A549 (cell line): Measurements from ENCODE around the gene COL16A1. TPM values are rescaled to one million over a fixed set of nuclear protein-coding genes. Genes with fewer than 3 reads are reported as not detected.
A peak's percentile ranks its signal among the peaks of the same experiment; 100 is the strongest.

ENCODE experiments used
- ATAC-seq, 2 experiments: fragments of 200-7000 bp in 1 of 2; fragments of >200 bp in 1 of 2; cut with Nextera tagmentation in 1 of 2; cut with Tn5 transposase in 1 of 2; 3 replicates each; pipeline versions ENCODE4 v1.8.0 to v1.9.1; 2018 to 2020; ENCODE audit warnings: mild to moderate bottlenecking in 1 of 2, moderate library complexity in 1 of 2
- CTCF ChIA-PET: fragments of 300-600 bp; sonication (Branson Sonifier 250); formaldehyde crosslinking; extraction: SDS; loops from one replicate; lab custom pipeline; 2021; ENCODE audit warnings: antibody characterized with exemption, inconsistent platforms; lab: Yijun Ruan, JAX
- POLR2A ChIA-PET: fragments of 350-600 bp; formaldehyde crosslinking; extraction: SDS; loops from one replicate; lab custom pipeline; 2021; ENCODE audit warnings: antibody characterized with exemption, inconsistent platforms; lab: Yijun Ruan, JAX
- DNase-seq, 2 experiments: peaks; one replicate each; pipeline versions ENCODE4 v3.0.0 to v3.0.0-alpha.2; 2011 to 2016; ENCODE audit warnings: low read depth in 1 of 2, low spot score in 1 of 2
- FAIRE-seq: peaks from 2 replicates; lab custom pipeline; 2011; peaks lifted over from hg19 to GRCh38; lab: Jason Lieb, UNC
- H3K27ac ChIP-seq, 2 experiments: fragments of >200 bp; sonication (Bioruptor Twin); formaldehyde crosslinking; 3 replicates each; pipeline ENCODE4 v1.5.1; 2016 to 2017
- H3K4me1 ChIP-seq: fragments of >200 bp; sonication (Bioruptor Twin); formaldehyde crosslinking; 3 replicates; pipeline ENCODE4 v1.6.1; 2016
- H3K4me2 ChIP-seq: fragments of >200 bp; sonication (Bioruptor Twin); formaldehyde crosslinking; 3 replicates; pipeline ENCODE4 v1.6.1; 2016
- H3K4me3 ChIP-seq: fragments of >200 bp; sonication (Bioruptor Twin); formaldehyde crosslinking; 3 replicates; pipeline ENCODE4 v1.5.1; 2016
- H3K9me3 ChIP-seq: fragments of >200 bp; sonication (Bioruptor Twin); formaldehyde crosslinking; 3 replicates; pipeline ENCODE4 v1.6.1; 2016
- CEBPB ChIP-seq, 2 experiments: fragments of >200 bp in 1 of 2; sonication (Bioruptor Twin) in 1 of 2; formaldehyde crosslinking in 1 of 2; IDR thresholded peaks; 2 replicates each; pipeline ENCODE4 v1.6.1; 2012 to 2016
- CHD2 ChIP-seq: fragments of 150-350 bp; IDR thresholded peaks from 2 replicates; pipeline ENCODE4 v1.6.1; 2014; ENCODE audit warnings: low read length; ENCODE audit not compliant: partially characterized antibody
- E2F6 ChIP-seq: IDR thresholded peaks from 2 replicates; pipeline ENCODE4 v1.6.1; 2012; ENCODE audit warnings: low read depth, borderline replicate concordance
- FOSB ChIP-seq: fragments of 250-450 bp; sonication (Bioruptor Pico); IDR thresholded peaks from 2 replicates; pipeline ENCODE4 v1.5.0; 2020; ENCODE audit warnings: mild to moderate bottlenecking, moderate library complexity
- FOXS1 ChIP-seq: fragments of 250-450 bp; sonication (Bioruptor Pico); IDR thresholded peaks from 2 replicates; pipeline ENCODE4 v1.5.0; 2020; ENCODE audit warnings: mild to moderate bottlenecking, moderate library complexity
- GATA3 ChIP-seq: IDR thresholded peaks from 2 replicates; pipeline ENCODE4 v1.6.1; 2012; ENCODE audit warnings: borderline replicate concordance
- HDAC2 ChIP-seq: fragments of 200-600 bp; sonication (generic); IDR thresholded peaks from 2 replicates; pipeline ENCODE4 v1.6.1; 2016
- HEYL ChIP-seq: fragments of 250-450 bp; sonication (Bioruptor Pico); IDR thresholded peaks from 2 replicates; pipeline ENCODE4 v1.8.0; 2021; ENCODE audit warnings: mild to moderate bottlenecking, moderate library complexity
- HOXA7 ChIP-seq: fragments of 250-450 bp; sonication (Bioruptor Pico); IDR thresholded peaks from 2 replicates; pipeline ENCODE4 v1.5.0; 2020; ENCODE audit warnings: mild to moderate bottlenecking, moderate library complexity
- HOXB13 ChIP-seq: fragments of 250-450 bp; sonication (Bioruptor Pico); IDR thresholded peaks from 2 replicates; pipeline ENCODE4 v1.5.0; 2020; ENCODE audit warnings: low read depth, mild to moderate bottlenecking, moderate library complexity
- MAFK ChIP-seq: fragments of 450-650 bp; IDR thresholded peaks from 2 replicates; pipeline ENCODE4 v1.6.1; 2014; ENCODE audit not compliant: partially characterized antibody
- MYC ChIP-seq: IDR thresholded peaks from 2 replicates; pipeline ENCODE4 v1.6.1; 2012; ENCODE audit warnings: mild to moderate bottlenecking, inconsistent platforms, low read length, improper control_type of control experiment, borderline replicate concordance
- PBX3 ChIP-seq: IDR thresholded peaks from 2 replicates; pipeline ENCODE4 v1.6.1; 2012
- POLR2A ChIP-seq: IDR thresholded peaks from 2 replicates; pipeline ENCODE4 v1.6.1; 2012; ENCODE audit warnings: mild to moderate bottlenecking, low read length
- POLR2AphosphoS2 ChIP-seq: conservative IDR thresholded peaks from 2 replicates; pipeline ENCODE4 v1.6.1; 2012; ENCODE audit warnings: low read length, improper control_type of control experiment, inconsistent platforms
- RARB ChIP-seq: fragments of 250-450 bp; sonication (Bioruptor Pico); IDR thresholded peaks from 2 replicates; pipeline ENCODE4 v1.8.0; 2021; ENCODE audit warnings: mild to moderate bottlenecking, moderate library complexity
- RFX5 ChIP-seq: fragments of 450-650 bp; IDR thresholded peaks from 2 replicates; pipeline ENCODE4 v1.7.1; 2014; ENCODE audit warnings: antibody characterized with exemption, mild to moderate bottlenecking, moderate library complexity
- TFCP2L1 ChIP-seq: fragments of 250-450 bp; sonication (Bioruptor Pico); IDR thresholded peaks from 2 replicates; pipeline ENCODE4 v1.5.0; 2021; ENCODE audit warnings: mild to moderate bottlenecking
- ZC3H11A ChIP-seq: fragments of 450-650 bp; IDR thresholded peaks from 2 replicates; pipeline ENCODE4 v1.6.1; 2014; ENCODE audit warnings: antibody characterized with exemption, mild to moderate bottlenecking
- WGBS: methylation state at CpG from one replicate; pipeline ENCODE4 v1.1.6; 2017; ENCODE audit errors: missing lambda C conversion rate; 5-methylcytosine and 5-hydroxymethylcytosine counted together
- polyA plus RNA-seq, 4 experiments: library from polyadenylated mRNA; depleted of rRNA in 3 of 4; stranded (reverse); fragments of >200 nt; fragmentation: RNase III in 1 of 4; extraction: RNeasy Plus Mini Kit Qiagen cat#74134 plus additional on column Dnase treatment in 1 of 4; gene quantifications; 2 replicates in 3 of 4; 3 replicates in 1 of 4; pipeline ENCODE4 v1.2.3, GENCODE V29; 2011 to 2017
- TF ChIP-seq, protein P1 (sequence below): fragments of >200 bp; sonication (Bioruptor Twin); formaldehyde crosslinking; IDR thresholded peaks from 3 replicates; pipeline ENCODE4 v1.6.1; 2016
- TF ChIP-seq, protein P2 (sequence below): fragments of 200-600 bp; sonication (generic); IDR thresholded peaks from 2 replicates; pipeline ENCODE4 v1.6.1; 2016; ENCODE audit warnings: antibody characterized with exemption, mild to moderate bottlenecking, moderate library complexity
- TF ChIP-seq, protein P3 (sequence below): fragments of >200 bp; sonication (Bioruptor Twin); formaldehyde crosslinking; IDR thresholded peaks from 2 replicates; pipeline ENCODE4 v1.6.1; 2016
- TF ChIP-seq, protein P4 (sequence below): fragments of 150-350 bp; IDR thresholded peaks from 2 replicates; pipeline ENCODE4 v1.6.1; 2014; ENCODE audit warnings: low read depth, mild to moderate bottlenecking, low read length

COL16A1 gene
- polyA plus RNA-seq, 2 of the 4 experiments (the other 2 are of a cell fraction): 1.4 to 8.1 TPM

- TF ChIP-seq FOSB (CRISPR knock-in tag) (no peak), POLR2A (no peak), POLR2AphosphoS2 (no peak), ZC3H11A (no peak), CHD2 (no peak), HEYL (CRISPR knock-in tag) (no peak), RARB (CRISPR knock-in tag) (no peak), HOXA7 (CRISPR knock-in tag) (no peak), E2F6 (no peak), PBX3 (no peak), MAFK (no peak)
- TF ChIP-seq, protein P1, sequence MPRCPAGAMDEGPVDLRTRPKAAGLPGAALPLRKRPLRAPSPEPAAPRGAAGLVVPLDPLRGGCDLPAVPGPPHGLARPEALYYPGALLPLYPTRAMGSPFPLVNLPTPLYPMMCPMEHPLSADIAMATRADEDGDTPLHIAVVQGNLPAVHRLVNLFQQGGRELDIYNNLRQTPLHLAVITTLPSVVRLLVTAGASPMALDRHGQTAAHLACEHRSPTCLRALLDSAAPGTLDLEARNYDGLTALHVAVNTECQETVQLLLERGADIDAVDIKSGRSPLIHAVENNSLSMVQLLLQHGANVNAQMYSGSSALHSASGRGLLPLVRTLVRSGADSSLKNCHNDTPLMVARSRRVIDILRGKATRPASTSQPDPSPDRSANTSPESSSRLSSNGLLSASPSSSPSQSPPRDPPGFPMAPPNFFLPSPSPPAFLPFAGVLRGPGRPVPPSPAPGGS: no peak
- TF ChIP-seq, protein P2, sequence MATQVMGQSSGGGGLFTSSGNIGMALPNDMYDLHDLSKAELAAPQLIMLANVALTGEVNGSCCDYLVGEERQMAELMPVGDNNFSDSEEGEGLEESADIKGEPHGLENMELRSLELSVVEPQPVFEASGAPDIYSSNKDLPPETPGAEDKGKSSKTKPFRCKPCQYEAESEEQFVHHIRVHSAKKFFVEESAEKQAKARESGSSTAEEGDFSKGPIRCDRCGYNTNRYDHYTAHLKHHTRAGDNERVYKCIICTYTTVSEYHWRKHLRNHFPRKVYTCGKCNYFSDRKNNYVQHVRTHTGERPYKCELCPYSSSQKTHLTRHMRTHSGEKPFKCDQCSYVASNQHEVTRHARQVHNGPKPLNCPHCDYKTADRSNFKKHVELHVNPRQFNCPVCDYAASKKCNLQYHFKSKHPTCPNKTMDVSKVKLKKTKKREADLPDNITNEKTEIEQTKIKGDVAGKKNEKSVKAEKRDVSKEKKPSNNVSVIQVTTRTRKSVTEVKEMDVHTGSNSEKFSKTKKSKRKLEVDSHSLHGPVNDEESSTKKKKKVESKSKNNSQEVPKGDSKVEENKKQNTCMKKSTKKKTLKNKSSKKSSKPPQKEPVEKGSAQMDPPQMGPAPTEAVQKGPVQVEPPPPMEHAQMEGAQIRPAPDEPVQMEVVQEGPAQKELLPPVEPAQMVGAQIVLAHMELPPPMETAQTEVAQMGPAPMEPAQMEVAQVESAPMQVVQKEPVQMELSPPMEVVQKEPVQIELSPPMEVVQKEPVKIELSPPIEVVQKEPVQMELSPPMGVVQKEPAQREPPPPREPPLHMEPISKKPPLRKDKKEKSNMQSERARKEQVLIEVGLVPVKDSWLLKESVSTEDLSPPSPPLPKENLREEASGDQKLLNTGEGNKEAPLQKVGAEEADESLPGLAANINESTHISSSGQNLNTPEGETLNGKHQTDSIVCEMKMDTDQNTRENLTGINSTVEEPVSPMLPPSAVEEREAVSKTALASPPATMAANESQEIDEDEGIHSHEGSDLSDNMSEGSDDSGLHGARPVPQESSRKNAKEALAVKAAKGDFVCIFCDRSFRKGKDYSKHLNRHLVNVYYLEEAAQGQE: no peak
- no peaks in the 10 kb centered on the region for H3K9me3 ChIP-seq
- POLR2A ChIA-PET: interaction anchor here (2.0 kb wide), 1 partner anchor 10 kb away, joined by 11 read pairs; no protein-coding TSS in a partner anchor
- H3K4me3 ChIP-seq: no peak overlapping the region
- 100% methylated on average over 2 of the region's 4 CpGs for WGBS
- H3K4me2 ChIP-seq: no peak overlapping the region
- DNase-seq (no peak), FAIRE-seq (no peak), ATAC-seq (no peak)
- peak overlapping the region; percentile 68 to 95; a peak in 5 of 6 replicates for H3K27ac ChIP-seq
- CTCF ChIA-PET: interaction anchor here (2.0 to 6.3 kb wide), 5 partner anchors 13 to 27 kb away, joined by 5 to 40 read pairs (median 6); no protein-coding TSS in a partner anchor
- H3K4me1 ChIP-seq: peaks cover 70% of the 10 kb centered on the region
Observed at GRCh38 chr1:31691446-31691845, 12.4 kb downstream of the COL16A1 start.

GRCh38 chr1:31690921-31691320 is 12.9 kb downstream of the COL16A1 start:
- CTCF ChIA-PET: interaction anchor here (1.3 to 6.3 kb wide), 6 partner anchors 10 to 26 kb away, joined by 4 to 40 read pairs (median 6); no protein-coding TSS in a partner anchor
- DNase-seq: no peak
- no peak for FAIRE-seq
- no peak for ATAC-seq
- Histone ChIP-seq H3K4me2 (no peak overlapping the region), H3K9me3 (no peaks in the 10 kb centered on the region), H3K4me3 (no peak overlapping the region), H3K4me1 (peaks cover 67% of the 10 kb centered on the region), H3K27ac (peak overlapping the region; percentile 68 to 95)
- POLR2A ChIA-PET: interaction anchor here (0.6 to 2.0 kb wide), 2 partner anchors 10 to 25 kb away, joined by 3 to 11 read pairs; no protein-coding TSS in a partner anchor
- WGBS: 95% methylated on average over 8 of the region's 10 CpGs
- no peak for TF ChIP-seq TFCP2L1 (CRISPR knock-in tag)
- no peak for TF ChIP-seq FOXS1 (CRISPR knock-in tag)
- TF ChIP-seq PBX3: no peak
- TF ChIP-seq, protein P1: no peak
- TF ChIP-seq, protein P3, sequence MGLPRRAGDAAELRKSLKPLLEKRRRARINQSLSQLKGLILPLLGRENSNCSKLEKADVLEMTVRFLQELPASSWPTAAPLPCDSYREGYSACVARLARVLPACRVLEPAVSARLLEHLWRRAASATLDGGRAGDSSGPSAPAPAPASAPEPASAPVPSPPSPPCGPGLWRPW: no peak
- TF ChIP-seq GATA3: no peak
- TF ChIP-seq HOXB13 (CRISPR knock-in tag): no peak
- no peak for TF ChIP-seq POLR2A
- TF ChIP-seq RFX5: no peak
- no peak for TF ChIP-seq HDAC2
- TF ChIP-seq MYC: no peak
- no peak for TF ChIP-seq CEBPB (IDR thresholded peaks at IDR 0.05)
- no peak for TF ChIP-seq FOSB (CRISPR knock-in tag)
- no peak for TF ChIP-seq E2F6
- TF ChIP-seq, protein P4, sequence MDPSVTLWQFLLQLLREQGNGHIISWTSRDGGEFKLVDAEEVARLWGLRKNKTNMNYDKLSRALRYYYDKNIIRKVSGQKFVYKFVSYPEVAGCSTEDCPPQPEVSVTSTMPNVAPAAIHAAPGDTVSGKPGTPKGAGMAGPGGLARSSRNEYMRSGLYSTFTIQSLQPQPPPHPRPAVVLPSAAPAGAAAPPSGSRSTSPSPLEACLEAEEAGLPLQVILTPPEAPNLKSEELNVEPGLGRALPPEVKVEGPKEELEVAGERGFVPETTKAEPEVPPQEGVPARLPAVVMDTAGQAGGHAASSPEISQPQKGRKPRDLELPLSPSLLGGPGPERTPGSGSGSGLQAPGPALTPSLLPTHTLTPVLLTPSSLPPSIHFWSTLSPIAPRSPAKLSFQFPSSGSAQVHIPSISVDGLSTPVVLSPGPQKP: no peak
- no peak for TF ChIP-seq HEYL (CRISPR knock-in tag)
